HG03135 (cell line): ENCODE results near the gene BGLAP.

Source experiments
- ATAC-seq: cut with Tn5 transposase; IDR thresholded peaks from one replicate; pipeline ENCODE4 v1.9.1; 2021; ENCODE audit warnings: mild to moderate bottlenecking, moderate library complexity; ENCODE audit not compliant: unreplicated experiment

BGLAP gene

DNA sequence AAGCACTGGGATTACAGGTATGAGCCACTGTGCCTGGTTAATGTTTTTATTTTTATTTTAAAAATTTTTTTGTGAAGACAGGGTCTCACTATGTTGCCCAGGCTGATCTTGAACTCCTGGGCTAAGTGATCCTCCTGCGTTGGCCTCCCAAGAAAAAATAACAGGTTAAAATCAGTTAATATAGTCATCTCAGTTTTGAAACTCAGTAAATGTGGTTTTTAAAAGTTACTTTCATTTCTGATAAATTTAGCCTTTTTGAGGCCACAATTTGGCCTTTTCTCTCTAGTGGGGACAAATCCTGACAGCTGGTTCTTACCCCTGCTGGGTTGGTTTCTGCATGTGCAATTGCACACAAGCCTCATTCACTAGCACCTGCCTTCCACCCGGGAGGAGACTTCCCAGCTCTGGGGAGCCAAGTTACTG, 15.9 kb upstream of the BGLAP start:
- peak; percentile 78 for ATAC-seq

DNA sequence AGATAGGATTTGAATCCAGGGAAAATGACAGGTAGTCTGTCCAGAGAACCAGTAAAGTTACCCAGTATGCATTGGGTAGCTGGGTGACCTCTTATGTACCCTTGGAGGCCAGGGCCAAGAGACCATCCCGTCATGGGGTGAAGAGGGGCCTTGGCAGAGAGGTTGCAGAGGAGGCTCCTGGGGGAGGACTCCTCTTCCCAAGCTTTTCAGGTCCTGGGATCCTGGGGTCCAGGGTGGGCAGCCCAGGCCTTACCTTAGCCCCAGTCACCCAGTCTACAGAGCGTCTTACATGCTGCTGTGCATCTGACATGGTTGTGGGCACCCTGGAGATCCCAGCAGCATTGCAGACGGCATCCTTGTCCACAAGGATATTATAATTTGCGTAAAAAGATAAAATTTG, 15.2 kb upstream of the BGLAP start:
- ATAC-seq = no peak

DNA sequence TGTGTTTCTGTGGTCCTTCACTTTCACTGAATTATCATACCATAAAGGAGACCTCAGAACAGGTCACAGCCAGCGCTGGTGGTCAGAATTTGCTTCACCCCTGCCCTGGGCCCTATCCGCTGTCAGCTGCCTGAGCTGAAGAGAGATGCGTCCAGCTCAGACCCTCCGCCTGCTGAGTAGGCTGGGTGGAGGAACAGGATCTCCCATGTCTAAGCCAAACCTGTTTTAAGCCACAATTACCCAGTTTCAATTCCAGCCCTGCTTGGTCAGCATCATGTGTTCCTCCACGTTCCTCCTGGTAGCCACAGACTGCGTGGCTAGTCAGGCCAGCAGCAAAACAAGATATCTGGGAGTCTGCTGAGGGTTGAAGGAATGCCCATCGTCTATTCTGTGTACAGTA, 13.5 kb upstream of the BGLAP start:
- ATAC-seq = no peak

DNA sequence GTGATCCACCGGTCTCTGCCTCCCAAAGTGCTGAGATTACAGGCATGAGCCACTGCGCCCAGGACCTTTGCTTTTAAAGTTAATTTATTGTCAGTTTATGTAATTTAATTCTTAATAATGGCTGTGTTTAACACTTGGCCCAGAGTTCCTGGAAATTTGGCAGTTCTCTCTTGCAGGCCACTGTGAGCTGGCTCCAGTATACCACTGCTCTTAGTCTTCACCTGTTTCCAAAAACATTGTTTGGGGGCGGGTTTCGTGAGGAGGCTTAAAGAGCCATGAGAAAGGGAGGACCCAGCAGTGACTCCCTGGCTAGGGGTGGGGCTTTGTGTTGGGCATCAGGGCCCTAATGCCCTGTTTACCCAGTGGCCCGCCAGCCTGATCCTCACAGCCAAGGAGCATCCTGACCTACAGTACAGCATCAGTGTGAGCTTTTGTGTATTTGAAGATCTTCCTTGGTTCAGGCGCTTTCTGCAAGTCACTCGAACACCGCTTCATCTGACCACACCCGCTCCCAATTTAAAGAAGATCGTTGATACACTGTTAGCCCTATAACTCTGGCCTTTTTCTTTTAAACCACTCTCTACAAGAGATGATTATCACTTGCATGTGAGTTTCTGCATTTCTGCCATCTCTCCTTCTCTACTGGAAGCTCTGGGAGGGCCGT, 12.0 kb upstream of the BGLAP start:
- ATAC-seq = no peak

DNA sequence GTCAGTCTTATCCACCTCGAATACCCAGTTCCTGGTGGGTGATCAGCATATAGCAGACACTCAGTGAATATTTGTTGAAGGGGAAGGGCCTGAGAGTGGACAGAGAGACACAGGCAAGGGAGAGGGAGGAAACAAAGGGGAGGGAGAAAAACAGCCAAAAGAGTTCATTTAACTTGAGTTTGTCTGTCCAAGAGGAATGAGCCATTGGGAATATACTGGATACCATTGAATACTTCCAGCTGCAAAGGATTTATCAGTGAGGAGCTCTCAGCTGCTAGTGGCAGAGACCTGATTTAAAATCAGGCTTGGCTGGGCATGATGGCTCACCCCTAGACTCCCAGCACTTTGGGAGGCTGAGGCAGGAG, 11.5 kb upstream of the BGLAP start:
- ATAC-seq = no peak

DNA sequence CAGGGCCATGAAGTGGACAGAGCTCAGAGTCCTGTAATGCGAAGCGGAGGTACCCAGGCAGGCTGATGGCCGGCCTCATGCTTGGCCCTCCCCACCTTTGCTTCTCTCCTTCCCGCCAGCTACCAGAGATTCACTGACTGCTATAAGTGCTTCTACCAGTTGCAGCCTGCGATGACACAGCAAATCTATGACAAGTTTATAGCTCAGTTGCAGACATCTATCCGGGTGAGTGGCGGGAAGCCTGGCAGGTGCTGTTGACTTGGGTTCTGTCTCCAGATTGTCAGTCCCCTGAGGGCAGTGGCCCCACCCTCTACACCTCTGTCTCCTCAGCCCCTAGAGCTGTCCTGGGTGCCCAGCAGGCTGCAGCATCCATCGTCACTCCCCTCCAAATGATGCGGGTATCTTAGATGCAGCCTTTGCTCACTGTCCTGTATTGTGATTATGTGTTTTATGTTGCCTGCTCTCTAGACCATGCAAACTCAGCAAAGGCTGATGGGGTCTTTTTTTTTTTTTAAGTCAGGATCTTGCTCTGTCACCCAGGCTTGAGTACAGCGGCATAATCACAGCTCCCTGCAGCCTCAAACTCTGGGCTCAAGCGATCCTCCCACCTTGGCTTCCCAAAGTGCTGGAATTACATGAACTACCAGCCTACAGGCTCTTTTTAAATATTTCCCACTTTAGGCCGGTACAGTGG, 9.6 kb upstream of the BGLAP start:
- ATAC-seq = no peak

DNA sequence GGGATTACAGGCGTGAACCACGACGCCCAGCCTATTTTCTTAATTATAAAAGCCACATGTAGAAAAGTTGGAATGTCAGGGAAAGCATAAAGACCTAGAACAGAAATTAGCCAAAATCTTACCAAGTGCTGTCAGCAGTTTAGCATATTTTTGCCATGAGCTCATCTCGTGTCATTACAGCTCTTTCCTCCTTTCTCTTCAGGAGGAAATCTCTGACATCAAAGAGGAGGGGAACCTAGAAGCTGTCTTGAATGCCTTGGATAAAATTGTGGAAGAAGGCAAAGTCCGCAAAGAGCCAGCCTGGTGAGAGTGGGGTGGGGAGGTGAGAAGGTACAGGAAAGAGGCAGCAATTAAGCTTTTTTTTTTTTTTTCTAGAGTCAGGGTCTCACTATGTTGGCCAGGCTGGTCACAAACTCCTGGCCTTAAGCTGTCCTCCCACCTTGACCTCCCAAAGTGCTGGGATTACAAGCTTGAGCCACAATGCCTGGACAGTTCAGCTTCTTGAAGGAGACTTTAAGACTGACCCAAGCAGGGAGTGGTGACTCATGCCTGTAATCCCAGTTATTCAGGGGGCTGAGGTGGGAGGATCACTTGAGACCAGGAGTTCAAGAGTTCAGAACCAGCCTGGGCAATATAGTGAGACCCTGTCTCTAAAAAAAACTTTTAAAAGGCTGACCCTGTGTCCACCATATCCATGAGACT, 8.4 kb upstream of the BGLAP start:
- ATAC-seq = no peak

DNA sequence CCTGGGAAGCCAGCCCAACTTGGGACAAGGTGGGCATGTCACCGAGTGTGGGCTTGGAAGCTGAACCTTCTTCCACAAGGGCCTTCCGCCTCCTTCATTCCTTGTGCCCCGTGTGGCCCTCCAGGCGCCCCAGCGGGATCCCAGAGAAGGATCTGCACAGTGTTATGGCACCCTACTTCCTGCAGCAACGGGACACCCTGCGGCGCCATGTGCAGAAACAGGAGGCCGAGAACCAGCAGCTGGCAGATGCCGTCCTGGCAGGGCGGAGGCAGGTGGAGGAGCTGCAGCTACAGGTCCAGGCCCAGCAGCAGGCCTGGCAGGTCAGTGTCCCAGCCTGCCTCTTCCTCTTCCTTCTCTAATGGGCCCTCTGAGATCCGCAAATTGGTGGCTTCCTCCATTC, 5.8 kb upstream of the BGLAP start:
- ATAC-seq = no peak

DNA sequence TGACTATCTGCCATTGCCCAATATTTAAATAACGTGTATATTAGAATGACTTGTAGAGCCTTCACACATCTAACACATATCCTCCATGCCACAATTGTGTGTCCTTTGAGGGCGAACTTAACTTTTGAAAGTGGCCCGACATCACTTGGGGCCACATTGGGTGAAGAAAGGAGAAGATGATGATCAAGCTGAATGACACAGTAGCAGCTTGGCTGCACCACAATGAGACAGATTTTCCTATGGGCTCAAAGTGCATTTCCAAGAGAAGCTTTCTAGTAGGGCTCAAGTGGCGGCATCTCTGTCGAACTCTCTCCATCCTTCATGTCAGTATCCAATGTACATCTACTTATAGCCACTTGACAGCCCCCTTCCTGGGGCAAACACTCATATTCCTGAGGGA, 3.7 kb upstream of the BGLAP start:
- ATAC-seq = no peak

DNA sequence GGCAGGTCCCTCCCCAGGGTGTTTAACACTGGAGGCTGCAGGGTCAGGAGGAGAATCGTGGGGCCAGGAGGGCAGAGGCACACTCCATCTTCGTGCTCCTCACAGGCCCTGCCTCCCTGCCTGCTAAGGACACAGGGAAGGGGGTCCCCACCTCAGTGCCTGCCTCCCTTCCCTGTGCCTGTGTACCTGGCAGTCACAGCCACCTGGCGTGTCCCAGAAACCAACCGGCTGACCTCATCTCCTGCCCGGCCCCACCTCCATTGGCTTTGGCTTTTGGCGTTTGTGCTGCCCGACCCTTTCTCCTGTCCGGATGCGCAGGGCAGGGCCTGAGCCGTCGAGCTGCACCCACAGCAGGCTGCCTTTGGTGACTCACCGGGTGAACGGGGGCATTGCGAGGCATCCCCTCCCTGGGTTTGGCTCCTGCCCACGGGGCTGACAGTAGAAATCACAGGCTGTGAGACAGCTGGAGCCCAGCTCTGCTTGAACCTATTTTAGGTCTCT, 623 bp upstream of the BGLAP start:
- ATAC-seq = no peak

DNA sequence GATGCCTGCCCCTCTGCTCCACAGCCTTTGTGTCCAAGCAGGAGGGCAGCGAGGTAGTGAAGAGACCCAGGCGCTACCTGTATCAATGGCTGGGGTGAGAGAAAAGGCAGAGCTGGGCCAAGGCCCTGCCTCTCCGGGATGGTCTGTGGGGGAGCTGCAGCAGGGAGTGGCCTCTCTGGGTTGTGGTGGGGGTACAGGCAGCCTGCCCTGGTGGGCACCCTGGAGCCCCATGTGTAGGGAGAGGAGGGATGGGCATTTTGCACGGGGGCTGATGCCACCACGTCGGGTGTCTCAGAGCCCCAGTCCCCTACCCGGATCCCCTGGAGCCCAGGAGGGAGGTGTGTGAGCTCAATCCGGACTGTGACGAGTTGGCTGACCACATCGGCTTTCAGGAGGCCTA, 754 bp downstream of the BGLAP start:
- no peak for ATAC-seq

DNA sequence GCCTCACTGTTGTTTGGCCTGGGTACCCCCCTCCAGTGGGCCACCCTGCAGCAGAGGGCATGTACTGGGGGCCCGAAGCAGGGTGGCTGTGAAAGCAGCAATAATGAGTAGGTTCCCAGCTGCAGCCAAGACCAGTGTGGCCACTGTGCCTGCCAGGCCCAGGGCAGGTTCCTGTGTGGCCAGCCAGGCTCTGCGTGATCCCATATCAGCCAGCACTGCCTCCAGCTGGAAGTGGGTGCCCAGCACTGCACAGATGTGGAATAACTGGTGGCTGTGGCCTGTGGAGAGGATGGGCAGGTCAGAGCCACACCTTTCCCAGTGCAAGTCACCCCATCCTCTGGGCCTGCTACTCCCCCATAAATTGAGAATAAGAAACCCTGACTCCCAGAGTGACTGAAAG, 2.1 kb downstream of the BGLAP start:
- ATAC-seq = no peak

DNA sequence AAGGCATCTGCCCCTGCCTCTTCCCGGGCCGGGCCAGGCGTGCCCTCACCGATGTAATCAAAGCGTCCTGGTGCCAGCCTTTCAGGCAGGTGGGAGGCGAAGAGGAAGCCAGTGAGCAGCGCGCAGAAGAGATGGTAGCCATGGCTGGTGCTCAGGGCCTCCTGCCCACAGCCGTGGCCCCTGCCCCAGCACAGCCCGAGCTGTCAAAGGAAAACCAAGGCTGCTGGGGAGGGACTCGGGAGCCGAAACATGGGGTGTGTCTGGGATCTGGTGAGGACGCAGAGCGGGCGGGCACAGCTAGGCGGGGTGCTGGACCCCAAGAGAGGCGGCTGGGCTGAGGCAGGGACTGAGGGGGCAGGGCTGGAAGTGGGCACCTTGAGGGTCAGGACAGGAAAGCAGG, 2.7 kb downstream of the BGLAP start:
- no peak for ATAC-seq

DNA sequence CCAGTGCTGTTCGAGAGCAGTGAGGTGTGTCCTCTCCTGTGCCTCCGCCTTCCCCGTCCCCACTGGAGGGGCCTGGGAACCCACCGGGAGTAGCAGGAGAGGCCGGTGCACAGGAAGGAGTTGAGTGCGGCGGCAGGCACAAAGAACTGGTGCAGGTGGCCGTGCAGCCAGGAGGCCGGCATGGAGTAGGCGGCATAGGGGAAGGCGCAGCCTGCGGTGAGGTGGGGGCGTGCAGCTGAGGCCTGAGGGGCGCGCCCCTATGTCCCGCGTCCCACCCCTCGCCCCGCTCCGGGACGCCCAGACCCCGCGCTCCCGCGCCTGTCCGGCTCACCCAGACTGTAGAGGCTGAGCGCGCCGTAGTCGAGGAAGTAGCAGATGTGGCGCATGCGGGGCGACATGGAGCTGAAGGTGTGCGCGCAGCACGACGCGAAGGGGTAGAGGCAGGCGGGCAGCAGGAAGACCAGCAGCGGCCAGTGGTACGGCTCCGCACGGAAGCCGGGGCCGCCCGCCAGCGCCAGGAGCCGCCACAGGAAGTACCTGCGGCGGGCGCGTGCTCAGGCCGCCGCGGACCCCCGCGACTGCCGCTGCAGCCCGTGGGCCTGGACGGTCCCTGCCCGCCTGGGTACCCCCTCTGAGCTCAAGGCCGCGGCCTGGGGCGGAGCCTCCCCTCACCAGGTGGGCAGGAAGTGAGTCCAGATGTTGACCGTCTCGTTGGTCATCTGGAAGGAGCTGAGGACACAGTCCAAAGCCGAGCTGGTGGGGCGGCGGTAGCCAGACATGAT, 3.7 kb downstream of the BGLAP start:
- no peak for ATAC-seq

DNA sequence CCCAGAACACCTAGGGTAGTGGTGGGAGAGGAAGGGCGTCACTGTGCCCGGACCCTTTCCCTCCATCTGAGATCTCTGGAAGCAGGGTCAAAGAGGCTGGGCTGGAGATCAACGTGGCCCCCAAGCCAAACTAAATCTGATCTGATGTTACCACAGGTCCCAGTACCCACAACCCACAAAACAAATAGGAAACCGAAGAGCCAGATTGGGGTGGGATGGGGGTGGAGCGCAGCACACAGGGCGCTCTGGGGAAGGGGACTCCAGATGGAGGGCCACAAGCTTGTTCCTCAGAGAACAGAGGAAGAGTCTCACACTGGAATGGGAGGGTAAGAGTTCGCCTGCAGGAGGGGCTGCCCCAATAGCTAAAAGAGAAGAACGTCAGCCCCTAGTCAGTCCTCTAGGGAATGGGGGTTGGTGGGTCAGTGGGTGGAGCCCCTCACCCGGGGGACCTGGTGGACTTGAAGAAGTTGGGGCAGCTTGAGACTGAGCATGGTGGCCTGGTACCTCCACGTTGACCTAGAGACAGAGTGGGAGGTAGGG, 4.3 kb downstream of the BGLAP start:
- no peak for ATAC-seq

DNA sequence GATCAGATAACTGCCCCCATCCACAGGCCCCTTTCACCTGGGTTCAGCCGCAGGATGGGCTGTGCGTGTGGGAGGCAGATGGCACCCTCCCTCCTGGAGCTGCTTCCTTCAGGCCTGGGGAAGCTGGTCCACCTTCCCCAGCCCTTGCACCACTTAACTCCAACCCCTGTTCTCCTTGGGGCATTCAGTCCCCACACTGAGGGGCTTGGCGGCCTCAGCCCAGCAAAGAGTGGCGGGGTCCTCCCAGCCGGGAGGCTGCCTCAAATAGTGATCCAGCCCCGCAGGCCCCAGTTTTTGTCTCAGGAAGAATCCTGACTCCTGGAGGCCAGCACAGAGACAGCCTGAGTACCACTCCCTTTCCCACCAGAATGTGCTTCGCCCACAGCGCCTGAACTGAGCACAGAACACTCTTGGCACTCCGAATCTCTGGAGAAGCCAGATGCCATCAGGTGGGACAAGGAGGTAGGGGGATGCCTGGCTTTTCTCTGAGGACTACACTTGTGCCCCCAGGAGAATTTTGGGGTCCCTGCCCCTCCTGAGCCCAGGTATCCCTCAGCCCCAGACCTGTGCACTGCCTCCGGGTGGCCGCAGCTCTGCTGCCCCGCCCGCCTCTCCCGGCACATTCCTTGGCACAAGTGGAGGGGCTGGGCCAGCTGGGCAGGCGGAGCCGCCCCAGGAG, 4.9 kb downstream of the BGLAP start:
- ATAC-seq = no peak

DNA sequence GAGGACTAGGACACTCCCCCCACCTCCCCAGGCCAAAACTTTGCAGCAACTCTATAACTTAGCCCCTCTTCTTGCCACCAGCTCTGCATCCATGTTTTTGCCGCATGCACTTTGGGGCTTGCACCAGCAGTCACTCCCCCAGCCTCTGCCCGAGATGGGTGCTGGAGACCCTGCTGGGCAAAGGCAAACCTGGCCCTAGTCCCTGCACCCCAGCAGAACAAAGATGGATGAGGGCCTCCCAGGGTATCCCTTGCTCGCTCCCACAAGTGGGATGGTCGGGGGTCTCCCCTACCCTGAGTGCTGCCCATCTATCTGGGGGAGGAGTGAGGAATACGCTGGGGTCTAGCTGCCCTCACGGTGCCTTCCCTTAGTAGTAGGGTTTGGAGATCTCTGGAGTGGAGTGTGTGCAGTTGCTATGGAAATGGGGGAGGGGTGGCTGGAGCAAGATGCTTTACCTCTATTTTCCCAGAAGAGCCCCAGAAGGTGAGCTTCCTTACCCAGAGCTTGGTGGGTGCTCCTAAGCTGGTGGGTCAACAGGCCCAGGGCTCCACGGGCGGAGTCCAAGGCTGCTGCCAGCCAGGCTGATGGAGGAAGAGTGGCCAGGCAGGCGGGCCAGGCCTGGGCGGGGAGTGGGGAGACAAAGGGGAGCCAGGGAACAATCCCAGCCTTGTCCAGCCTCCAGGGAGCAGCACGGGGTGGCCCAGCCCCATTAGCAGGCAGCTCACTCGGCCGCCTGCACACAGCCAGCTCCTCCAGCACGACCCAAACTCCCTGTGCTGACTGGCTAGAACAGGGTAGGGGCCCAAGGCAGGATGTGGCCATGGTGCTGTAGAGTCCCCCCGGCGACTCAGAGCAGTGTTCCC, 5.7 kb downstream of the BGLAP start, which contains the start of gene PAQR6:
TSS of gene PAQR6 (minus strand) at position 597 of the 863 bp plus-strand sequence. CDS start 1,325 bp downstream, outside the sequence.
- ATAC-seq = no peak

DNA sequence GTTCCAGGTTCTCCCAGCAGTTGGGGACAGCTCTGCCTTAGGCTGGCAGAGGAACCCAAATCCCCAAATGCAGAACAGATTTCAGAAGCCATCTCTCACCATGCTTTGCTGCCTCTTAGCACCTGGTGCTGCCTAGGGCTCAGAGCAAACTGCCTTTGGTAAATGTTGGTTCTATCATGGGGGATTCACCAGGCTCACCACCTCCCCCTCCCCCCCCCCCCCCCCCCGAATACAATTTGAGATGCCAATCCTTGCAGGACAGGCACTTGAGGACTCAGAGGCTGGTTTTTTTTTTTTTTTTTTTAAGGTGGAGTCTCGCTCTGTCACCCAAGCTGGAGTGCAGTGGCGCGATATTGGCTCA, 6.3 kb downstream of the BGLAP start:
- no peak for ATAC-seq

DNA sequence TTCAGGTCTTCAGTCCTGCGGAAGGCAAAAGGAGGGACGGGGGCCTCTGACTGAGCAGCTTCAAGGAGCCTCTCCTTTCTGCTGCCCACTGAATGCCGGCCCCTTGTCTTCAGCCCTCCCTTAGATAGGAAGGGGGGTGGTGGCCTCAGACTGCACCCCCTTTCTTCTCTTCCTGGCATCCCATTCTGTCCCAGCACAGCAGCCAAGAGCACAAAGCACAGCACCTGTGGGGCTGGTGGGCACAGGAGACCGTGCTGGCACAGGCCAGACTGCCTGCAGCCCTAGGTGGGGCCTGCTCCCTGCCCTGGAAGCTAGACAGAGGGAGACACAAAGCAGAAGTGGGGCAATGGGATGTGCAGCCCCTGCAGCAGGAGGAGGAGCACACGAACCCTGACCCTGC, 7.6 kb downstream of the BGLAP start:
- ATAC-seq = no peak

DNA sequence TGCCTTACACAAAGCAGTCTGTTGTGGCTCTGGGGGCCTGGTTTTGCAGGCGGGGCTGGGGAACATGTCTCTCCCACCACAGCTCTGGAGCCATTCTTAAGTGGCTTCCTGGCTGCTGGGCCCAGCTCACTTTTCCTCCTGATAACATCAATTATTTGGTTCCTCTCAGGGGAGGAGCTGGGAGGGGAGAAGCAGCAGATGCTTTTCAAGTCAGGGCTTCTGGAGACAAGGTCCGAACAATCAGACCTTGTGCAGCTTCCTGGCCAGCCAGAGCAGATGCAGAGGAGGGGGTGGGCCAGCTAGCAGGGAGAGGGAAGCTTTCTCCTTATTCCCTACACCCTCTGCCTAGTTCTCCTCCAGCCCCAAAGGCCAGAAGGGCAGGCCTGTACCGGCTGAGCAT, 9.5 kb downstream of the BGLAP start:
- ATAC-seq = no peak
